ENCODE results near the gene HELZ.
"Not testable (repeated sequence)": the region's sequence is repeated elsewhere in the genome, so short reads cannot be mapped to it uniquely, and the experiment has no call there.

The HELZ gene

DNA sequence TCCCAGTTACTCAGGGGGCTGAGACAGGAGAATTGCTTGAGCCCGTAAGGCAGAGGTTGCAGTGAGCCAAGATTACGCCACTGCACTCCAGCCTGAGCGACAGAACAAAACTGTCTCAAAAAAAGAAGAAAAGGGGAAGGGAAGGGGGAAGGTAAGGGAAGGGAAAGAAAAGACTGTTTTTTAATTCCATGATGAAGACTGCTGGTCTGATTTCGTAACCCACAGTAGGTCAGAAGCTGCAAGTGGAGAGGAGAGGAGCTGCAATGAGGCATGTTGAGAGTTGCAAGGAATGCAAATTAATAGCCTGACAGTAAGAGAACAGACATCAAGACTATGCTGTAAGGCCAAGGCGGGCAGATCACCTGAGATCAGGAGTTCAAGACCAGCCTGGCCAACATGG is 33.3 kb downstream of the HELZ start:
- TF ChIP-seq, protein P1, sequence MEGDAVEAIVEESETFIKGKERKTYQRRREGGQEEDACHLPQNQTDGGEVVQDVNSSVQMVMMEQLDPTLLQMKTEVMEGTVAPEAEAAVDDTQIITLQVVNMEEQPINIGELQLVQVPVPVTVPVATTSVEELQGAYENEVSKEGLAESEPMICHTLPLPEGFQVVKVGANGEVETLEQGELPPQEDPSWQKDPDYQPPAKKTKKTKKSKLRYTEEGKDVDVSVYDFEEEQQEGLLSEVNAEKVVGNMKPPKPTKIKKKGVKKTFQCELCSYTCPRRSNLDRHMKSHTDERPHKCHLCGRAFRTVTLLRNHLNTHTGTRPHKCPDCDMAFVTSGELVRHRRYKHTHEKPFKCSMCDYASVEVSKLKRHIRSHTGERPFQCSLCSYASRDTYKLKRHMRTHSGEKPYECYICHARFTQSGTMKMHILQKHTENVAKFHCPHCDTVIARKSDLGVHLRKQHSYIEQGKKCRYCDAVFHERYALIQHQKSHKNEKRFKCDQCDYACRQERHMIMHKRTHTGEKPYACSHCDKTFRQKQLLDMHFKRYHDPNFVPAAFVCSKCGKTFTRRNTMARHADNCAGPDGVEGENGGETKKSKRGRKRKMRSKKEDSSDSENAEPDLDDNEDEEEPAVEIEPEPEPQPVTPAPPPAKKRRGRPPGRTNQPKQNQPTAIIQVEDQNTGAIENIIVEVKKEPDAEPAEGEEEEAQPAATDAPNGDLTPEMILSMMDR (conservative IDR thresholded peaks at IDR 0.05; ENCODE audit: control insufficient read depth, insufficient read depth, low read depth, low read length): no peak
- peak; percentile 62 for DNase-seq (ENCODE audit: low read depth)
- H3K4me3 ChIP-seq (ENCODE audit: control insufficient read depth, low read depth, low read length): no peak overlapping the region

GRCh38 chr17:67210915-67211314 is 34.1 kb downstream of the HELZ start:
- DNase-seq (ENCODE audit: low read depth): no peak
- TF ChIP-seq, protein P1 (conservative IDR thresholded peaks at IDR 0.05; ENCODE audit: control insufficient read depth, insufficient read depth, low read depth, low read length): no peak
- H3K4me3 ChIP-seq (ENCODE audit: control insufficient read depth, low read depth, low read length): no peak overlapping the region

GRCh38 chr17:67208232-67208631 is 36.8 kb downstream of the HELZ start:
- no peak overlapping the region for H3K4me3 ChIP-seq (ENCODE audit: control insufficient read depth, low read depth, low read length)
- TF ChIP-seq, protein P1 (conservative IDR thresholded peaks at IDR 0.05; ENCODE audit: control insufficient read depth, insufficient read depth, low read depth, low read length): no peak

DNA sequence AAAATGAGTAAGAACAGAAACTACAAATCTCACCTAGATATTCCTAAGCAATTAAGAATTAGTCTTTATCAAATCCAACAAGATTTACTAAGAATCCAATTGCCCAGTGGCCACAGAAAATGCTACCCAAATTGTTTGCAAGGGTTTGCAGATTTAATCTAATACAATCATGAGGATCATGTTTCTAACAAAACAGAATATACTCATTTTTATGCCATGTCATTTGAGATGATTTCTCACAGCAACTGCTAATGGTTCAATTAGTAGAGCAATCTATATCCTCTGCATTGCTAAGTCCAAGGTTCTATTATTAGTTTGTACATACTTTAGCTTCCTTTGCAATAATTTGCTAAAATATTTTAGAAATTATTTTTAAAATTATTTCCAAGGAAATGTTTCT is 41.2 kb downstream of the HELZ start:
- no peak for DNase-seq (ENCODE audit: low read depth)
- no peak overlapping the region for H3K4me3 ChIP-seq (ENCODE audit: control insufficient read depth, low read depth, low read length)
- TF ChIP-seq, protein P1 (conservative IDR thresholded peaks at IDR 0.05; ENCODE audit: control insufficient read depth, insufficient read depth, low read depth, low read length): no peak

More at GRCh38 chr17:67208232-67208631, 36.8 kb downstream of the HELZ start:
- no peak for DNase-seq (ENCODE audit: low read depth)

- no peak overlapping the region for H3K4me3 ChIP-seq (ENCODE audit: control insufficient read depth, low read depth, low read length)
- TF ChIP-seq, protein P1 (conservative IDR thresholded peaks at IDR 0.05; ENCODE audit: control insufficient read depth, insufficient read depth, low read depth, low read length): no peak
- no peak for DNase-seq (ENCODE audit: low read depth)
These were observed 42.5 kb downstream of the HELZ start for GRCh38 chr17:67202503-67202902.

DNA sequence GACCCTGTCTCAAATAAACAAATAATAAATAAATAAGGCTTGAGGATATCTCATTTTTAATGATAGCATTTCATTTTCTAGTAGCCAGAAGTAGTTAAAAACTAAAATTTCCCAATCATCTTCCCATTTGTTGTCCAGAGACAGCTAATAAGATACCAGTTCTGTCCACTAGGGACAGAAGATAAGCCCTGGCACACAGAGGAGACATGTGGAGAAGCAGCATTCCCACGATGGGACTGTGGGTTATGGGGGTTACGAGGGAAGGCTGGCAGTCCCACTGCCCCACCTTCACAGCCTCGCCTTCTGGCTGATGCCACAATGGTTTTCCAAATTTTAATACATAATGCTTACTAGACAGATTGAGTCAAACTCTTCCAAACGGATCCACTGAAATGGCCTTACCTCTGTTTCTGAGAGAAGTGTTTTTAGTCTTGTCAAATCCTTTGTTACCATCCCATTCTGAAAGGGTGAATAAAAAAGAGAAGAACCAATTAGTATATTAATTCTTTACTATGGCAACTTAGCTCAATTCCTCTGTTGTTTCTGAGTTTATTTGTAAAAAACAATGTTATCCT is 44.2 kb downstream of the HELZ start:
- no peak overlapping the region for H3K4me3 ChIP-seq (ENCODE audit: control insufficient read depth, low read depth, low read length)
- TF ChIP-seq, protein P1 (conservative IDR thresholded peaks at IDR 0.05; ENCODE audit: control insufficient read depth, insufficient read depth, low read depth, low read length): peak; percentile 52
- peak; percentile 28 for DNase-seq (ENCODE audit: low read depth)

- TF ChIP-seq, protein P1 (conservative IDR thresholded peaks at IDR 0.05; ENCODE audit: control insufficient read depth, insufficient read depth, low read depth, low read length): no peak
- H3K4me3 ChIP-seq (ENCODE audit: control insufficient read depth, low read depth, low read length): no peak overlapping the region
- no peak for DNase-seq (ENCODE audit: low read depth)
These were observed 46.9 kb downstream of the HELZ start for GRCh38 chr17:67198131-67198530.

DNA sequence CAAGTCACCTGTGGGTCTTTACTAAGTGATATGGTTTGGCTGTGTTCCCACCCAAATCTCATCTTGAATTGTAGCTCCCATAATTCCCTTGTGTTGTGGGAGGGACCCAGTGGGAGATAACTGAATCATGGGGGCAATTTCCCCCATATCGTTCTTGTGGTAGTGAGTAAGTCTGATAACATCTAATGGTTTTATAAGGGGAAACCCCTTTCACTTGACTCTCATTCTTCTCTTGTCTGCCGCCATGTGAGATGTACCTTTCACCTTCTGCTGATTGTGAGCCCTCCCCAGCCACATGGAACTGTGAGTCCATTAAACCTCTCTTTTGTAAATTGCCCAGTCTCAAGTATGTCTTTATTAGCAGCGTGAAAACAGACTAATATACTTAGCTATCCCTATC is 48.0 kb downstream of the HELZ start:
- not testable (repeated sequence) for DNase-seq (ENCODE audit: low read depth); H3K4me3 ChIP-seq (ENCODE audit: control insufficient read depth, low read depth, low read length)
